Measurements from ENCODE around the gene ADAT3. TPM values are rescaled to one million over a fixed set of nuclear protein-coding genes. Genes with fewer than 3 reads are reported as not detected.

ADAT3 gene
- total RNA-seq, 1 experiment from 2014 or later = 6.9 TPM

DNA sequence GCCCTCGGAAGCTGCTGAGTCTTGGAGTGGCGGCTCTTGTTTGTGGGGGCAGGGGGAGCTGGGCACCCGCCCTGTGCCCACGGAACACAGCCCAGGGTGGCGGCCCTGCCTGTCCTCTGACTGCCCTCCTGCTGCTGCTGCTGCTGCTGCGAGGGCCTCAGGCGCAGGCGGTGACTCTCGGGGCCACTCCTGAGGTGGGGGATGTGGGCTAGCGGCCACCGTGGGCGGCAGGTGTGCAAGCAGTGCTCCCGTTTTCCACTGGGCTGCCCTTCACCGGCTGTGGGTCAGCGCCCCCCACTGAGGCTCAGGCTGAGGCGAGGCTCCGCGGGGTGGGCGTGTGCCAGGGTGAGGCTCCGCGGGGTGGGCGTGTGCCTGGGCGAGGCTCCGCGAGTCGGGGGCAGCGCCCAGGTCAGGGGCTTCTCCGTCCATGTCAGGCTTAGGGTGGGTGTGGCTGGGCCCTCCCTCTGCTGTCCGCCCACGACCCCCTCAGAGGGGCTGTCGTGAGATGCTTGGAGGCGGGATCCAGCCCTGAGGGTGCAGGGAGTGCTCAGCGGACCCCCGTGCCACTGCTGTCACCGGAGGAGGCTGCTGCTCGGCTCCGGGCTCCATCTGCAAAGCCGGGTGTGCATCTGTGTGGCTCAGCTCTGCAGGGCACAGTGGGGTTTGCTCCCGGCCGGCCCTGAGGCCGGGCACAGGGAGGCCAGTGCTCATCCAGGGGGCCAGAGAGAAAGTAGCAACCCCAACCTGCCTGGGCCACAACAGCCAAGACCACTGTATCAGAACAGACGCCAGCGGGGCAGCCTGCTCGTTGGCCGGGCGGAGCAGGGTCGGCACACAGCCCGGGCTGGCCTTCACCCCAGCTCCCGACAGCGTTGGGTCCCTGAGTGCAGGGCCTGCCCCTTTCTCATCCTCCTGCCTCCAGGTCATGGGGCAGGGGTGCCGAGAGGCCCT is 50.2 kb downstream of the ADAT3 start:
- no peaks in the 10 kb centered on the region for H3K27me3 Mint-ChIP-seq (ENCODE audit: insufficient read depth, unreplicated experiment)
- H3K4me3 Mint-ChIP-seq (ENCODE audit: unreplicated experiment) = no peak overlapping the region
- POLR2A ChIA-PET = no interaction called here
- no peaks in the 10 kb centered on the region for H3K4me1 Mint-ChIP-seq (ENCODE audit: insufficient read depth, unreplicated experiment)
- CTCF ChIA-PET = no interaction called here
- BruUV-seq (replicated peaks) = no TSS peak
- H3K27ac Mint-ChIP-seq (ENCODE audit: low read depth, unreplicated experiment) = no peak overlapping the region
- H3K36me3 Mint-ChIP-seq (ENCODE audit: insufficient read depth, unreplicated experiment) = peaks cover 22% of the 10 kb centered on the region
- intact Hi-C loops (cut with micrococcal nuclease) = no loop called here
- DNase-seq (ENCODE audit: unreplicated experiment) = no peak
- no peaks in the 10 kb centered on the region for H3K9me3 Mint-ChIP-seq (ENCODE audit: unreplicated experiment)
- TF ChIP-seq, protein P1, sequence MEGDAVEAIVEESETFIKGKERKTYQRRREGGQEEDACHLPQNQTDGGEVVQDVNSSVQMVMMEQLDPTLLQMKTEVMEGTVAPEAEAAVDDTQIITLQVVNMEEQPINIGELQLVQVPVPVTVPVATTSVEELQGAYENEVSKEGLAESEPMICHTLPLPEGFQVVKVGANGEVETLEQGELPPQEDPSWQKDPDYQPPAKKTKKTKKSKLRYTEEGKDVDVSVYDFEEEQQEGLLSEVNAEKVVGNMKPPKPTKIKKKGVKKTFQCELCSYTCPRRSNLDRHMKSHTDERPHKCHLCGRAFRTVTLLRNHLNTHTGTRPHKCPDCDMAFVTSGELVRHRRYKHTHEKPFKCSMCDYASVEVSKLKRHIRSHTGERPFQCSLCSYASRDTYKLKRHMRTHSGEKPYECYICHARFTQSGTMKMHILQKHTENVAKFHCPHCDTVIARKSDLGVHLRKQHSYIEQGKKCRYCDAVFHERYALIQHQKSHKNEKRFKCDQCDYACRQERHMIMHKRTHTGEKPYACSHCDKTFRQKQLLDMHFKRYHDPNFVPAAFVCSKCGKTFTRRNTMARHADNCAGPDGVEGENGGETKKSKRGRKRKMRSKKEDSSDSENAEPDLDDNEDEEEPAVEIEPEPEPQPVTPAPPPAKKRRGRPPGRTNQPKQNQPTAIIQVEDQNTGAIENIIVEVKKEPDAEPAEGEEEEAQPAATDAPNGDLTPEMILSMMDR (IDR thresholded peaks at IDR 0.05; ENCODE audit: unreplicated experiment) = no peak

DNA sequence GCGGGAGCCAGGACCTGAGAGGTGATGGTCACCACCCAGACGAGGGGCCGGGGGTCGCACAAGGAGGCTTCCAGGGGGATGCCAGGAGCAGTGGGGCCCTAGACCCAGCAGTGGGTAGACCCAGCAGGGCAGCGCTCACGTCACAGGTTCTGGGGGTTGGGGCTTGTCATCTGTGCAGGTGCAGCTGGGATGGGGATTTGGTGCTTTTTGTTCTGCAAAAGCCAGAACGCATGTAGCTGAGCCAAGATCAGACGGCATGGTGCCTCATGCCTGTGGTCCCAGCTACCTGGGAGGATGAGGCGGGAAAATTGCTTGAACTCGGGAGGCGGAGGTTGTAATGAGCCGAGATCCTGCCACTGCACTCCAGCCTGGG is 50.9 kb downstream of the ADAT3 start:
- no peak overlapping the region for H3K27ac Mint-ChIP-seq (ENCODE audit: low read depth, unreplicated experiment)
- H3K9me3 Mint-ChIP-seq (ENCODE audit: unreplicated experiment) = no peaks in the 10 kb centered on the region
- no peak overlapping the region for H3K4me3 Mint-ChIP-seq (ENCODE audit: unreplicated experiment)
- TF ChIP-seq, protein P1 (IDR thresholded peaks at IDR 0.05; ENCODE audit: unreplicated experiment) = no peak
- H3K27me3 Mint-ChIP-seq (ENCODE audit: insufficient read depth, unreplicated experiment) = no peaks in the 10 kb centered on the region
- POLR2A ChIA-PET = no interaction called here
- DNase-seq (ENCODE audit: unreplicated experiment) = no peak
- H3K4me1 Mint-ChIP-seq (ENCODE audit: insufficient read depth, unreplicated experiment) = no peaks in the 10 kb centered on the region
- peaks cover 21% of the 10 kb centered on the region for H3K36me3 Mint-ChIP-seq (ENCODE audit: insufficient read depth, unreplicated experiment)
- intact Hi-C loops (cut with micrococcal nuclease) = no loop called here
- no TSS peak for BruUV-seq (replicated peaks)
- CTCF ChIA-PET = no interaction called here

DNA sequence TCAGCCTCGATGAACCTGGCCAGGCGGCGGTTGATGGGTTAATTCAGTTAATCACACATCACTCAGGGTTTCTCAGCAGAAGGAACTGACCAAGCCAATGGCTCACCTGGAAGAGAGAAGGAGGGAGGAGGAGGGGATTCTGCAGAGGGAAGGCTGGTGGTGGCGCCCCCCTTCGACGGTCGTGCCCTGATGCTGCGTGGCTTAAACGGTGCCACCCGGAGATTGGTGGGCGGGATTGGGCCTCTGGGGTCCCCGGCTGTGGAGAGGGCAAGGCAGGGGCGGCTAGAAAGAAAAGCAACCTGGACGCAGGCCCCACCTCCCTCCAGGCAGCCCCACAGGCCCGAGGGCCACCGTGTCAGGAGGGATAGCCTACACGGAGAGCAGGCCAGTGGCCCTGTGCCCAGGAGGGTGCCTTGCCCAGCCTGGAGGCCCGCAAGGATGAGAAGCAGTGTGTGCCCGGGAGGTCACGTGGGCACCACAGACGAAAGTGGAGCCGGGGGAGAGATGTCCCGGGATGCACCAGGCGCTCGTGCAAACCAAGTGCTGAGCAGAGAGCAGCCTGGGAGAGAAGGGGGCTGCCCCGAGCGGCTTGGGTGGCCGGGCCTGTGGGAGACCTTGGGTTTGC is 51.8 kb downstream of the ADAT3 start:
- CTCF ChIA-PET = no interaction called here
- Mint-ChIP-seq H3K4me3 (ENCODE audit: unreplicated experiment) (no peak overlapping the region), H3K27me3 (ENCODE audit: insufficient read depth, unreplicated experiment) (no peaks in the 10 kb centered on the region), H3K4me1 (ENCODE audit: insufficient read depth, unreplicated experiment) (no peaks in the 10 kb centered on the region), H3K27ac (ENCODE audit: low read depth, unreplicated experiment) (no peak overlapping the region), H3K9me3 (ENCODE audit: unreplicated experiment) (no peaks in the 10 kb centered on the region), H3K36me3 (ENCODE audit: insufficient read depth, unreplicated experiment) (peaks cover 24% of the 10 kb centered on the region)
- intact Hi-C loops (cut with micrococcal nuclease) = no loop called here
- POLR2A ChIA-PET = no interaction called here
- DNase-seq (ENCODE audit: unreplicated experiment) = no peak
- no TSS peak for BruUV-seq (replicated peaks)
- TF ChIP-seq, protein P1 (IDR thresholded peaks at IDR 0.05; ENCODE audit: unreplicated experiment) = no peak

DNA sequence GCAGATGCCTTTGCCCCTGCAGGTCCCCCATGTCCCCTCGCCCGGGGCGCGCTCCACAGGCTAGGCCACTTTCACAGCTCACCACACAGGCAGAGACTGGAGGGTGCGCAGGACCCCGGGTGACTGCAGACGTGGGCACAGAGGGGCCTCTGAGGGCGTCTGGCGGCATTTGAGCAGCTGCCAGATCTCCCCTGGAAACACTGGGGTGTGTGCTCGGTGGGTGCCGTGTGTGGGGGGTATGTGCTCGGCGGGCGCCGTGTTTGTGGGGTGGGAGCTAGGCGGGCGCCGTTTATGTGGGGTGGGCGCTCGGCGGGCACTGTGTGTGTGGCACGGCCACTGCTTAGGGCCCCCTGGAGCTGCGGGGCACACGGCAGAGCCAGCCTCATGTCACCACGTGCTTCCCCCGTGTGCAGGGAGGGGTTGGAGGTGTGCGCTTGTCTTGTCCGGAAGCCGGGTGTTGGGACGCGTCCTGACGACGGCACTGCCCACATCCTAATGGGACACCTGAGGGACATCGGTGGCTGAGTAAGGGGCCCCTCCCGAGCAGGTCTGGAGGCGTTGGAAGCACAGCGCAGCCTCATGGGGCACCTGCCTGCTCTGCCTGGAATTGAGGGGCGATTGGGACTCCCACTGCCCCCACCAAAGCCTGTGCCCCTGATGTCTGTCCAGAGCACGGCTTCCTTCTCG is 52.5 kb downstream of the ADAT3 start:
- Mint-ChIP-seq H3K9me3 (ENCODE audit: unreplicated experiment) (no peaks in the 10 kb centered on the region), H3K27me3 (ENCODE audit: insufficient read depth, unreplicated experiment) (no peaks in the 10 kb centered on the region), H3K4me3 (ENCODE audit: unreplicated experiment) (no peak overlapping the region), H3K4me1 (ENCODE audit: insufficient read depth, unreplicated experiment) (no peaks in the 10 kb centered on the region), H3K36me3 (ENCODE audit: insufficient read depth, unreplicated experiment) (peaks cover 24% of the 10 kb centered on the region), H3K27ac (ENCODE audit: low read depth, unreplicated experiment) (no peak overlapping the region)
- ChIA-PET POLR2A (no interaction called here), CTCF (no interaction called here)
- DNase-seq (ENCODE audit: unreplicated experiment) = no peak
- intact Hi-C loops (cut with micrococcal nuclease) = no loop called here
- BruUV-seq (replicated peaks) = no TSS peak
- TF ChIP-seq, protein P1 (IDR thresholded peaks at IDR 0.05; ENCODE audit: unreplicated experiment) = no peak
